GM04504 (cell line): Measurements from ENCODE around the gene SLC5A10.

ENCODE experiments used
- DNase-seq: peaks from one replicate; pipeline ENCODE4 v3.0.0-alpha.2; 2012; ENCODE audit warnings: low read depth

SLC5A10 gene

GRCh38 chr17:18964550-18964949 is 12.6 kb downstream of the SLC5A10 start:
- DNase-seq, result no peak

- DNase-seq, result no peak
Observed at GRCh38 chr17:18965530-18966236, 13.7 kb downstream of the SLC5A10 start.

GRCh38 chr17:18966831-18967624 is 15.1 kb downstream of the SLC5A10 start:
- DNase-seq, result no peak

- DNase-seq, result no peak
Observed at GRCh38 chr17:18967916-18968315, 16.0 kb downstream of the SLC5A10 start.

GRCh38 chr17:18968345-18968744 is 16.4 kb downstream of the SLC5A10 start:
- DNase-seq, result no peak

- DNase-seq, result no peak
Observed at GRCh38 chr17:18968945-18969887, 17.3 kb downstream of the SLC5A10 start.

GRCh38 chr17:18970582-18971480 is 18.9 kb downstream of the SLC5A10 start:
- DNase-seq, result no peak

- no peak for DNase-seq
Observed at GRCh38 chr17:18971801-18972200, 19.8 kb downstream of the SLC5A10 start.

GRCh38 chr17:18974407-18975149 is 22.6 kb downstream of the SLC5A10 start:
- no peak for DNase-seq

- no peak for DNase-seq
Observed at GRCh38 chr17:18975597-18975996, 23.6 kb downstream of the SLC5A10 start.

- no peak for DNase-seq
Observed at GRCh38 chr17:18976201-18976600, 24.2 kb downstream of the SLC5A10 start.

GRCh38 chr17:18977021-18977420 is 25.1 kb downstream of the SLC5A10 start:
- no peak for DNase-seq

- DNase-seq, result no peak
Observed at GRCh38 chr17:18977646-18978045, 25.7 kb downstream of the SLC5A10 start.

GRCh38 chr17:18978050-18978449 is 26.1 kb downstream of the SLC5A10 start:
- DNase-seq, result no peak

- DNase-seq, result no peak
Observed at GRCh38 chr17:18978655-18979054, 26.7 kb downstream of the SLC5A10 start.

- DNase-seq, result no peak
Observed at GRCh38 chr17:18980682-18981334, 28.8 kb downstream of the SLC5A10 start.

- no peak for DNase-seq
Observed at GRCh38 chr17:18981335-18981641, 29.3 kb downstream of the SLC5A10 start.

GRCh38 chr17:18981642-18982424 is 29.9 kb downstream of the SLC5A10 start:
- peak; percentile 53 for DNase-seq
